Panc1 (cell line): Measurements from ENCODE around the gene IP6K1. TPM values are rescaled to one million over a fixed set of nuclear protein-coding genes. Genes with fewer than 3 reads are reported as not detected.
"Not testable (repeated sequence)": the region's sequence is repeated elsewhere in the genome, so short reads cannot be mapped to it uniquely, and the experiment has no call there.

Experiments used
- ATAC-seq: fragments of 200-7000 bp; cut with Tn5 transposase; 2 replicates; pipeline ENCODE4 v1.9.1; 2020; ENCODE audit warnings: mild to moderate bottlenecking, moderate library complexity
- BruUV-seq: library from RNA; stranded (reverse); fragments of 400-500 nt; replicated peaks from 2 replicates; lab custom pipeline; 2021; lab: Mats Ljungman, UMichigan
- CTCF ChIA-PET: fragments of 300-600 bp; sonication (Branson Sonifier 250); formaldehyde crosslinking; loops from one replicate; lab custom pipeline; 2022; ENCODE audit warnings: antibody characterized with exemption; lab: Charles Lee
- POLR2A ChIA-PET: fragments of 300-600 bp; sonication (Branson Sonifier 250); formaldehyde crosslinking; loops from one replicate; lab custom pipeline; 2022; ENCODE audit warnings: antibody characterized with exemption; lab: Charles Lee
- DNase-seq: peaks from one replicate; pipeline ENCODE4 v3.0.0-alpha.2; 2010; ENCODE audit warnings: low read depth, low spot score
- H3K27ac ChIP-seq: 2 replicates; pipeline ENCODE4 v1.5.1; 2011; ENCODE audit warnings: mild to moderate bottlenecking, low read length, inconsistent platforms
- H3K27me3 ChIP-seq: fragments of 200-500 bp; sonication (Bioruptor generic); 2 replicates; pipeline ENCODE4 v1.6.0; 2014; ENCODE audit warnings: low read length, inconsistent platforms; ENCODE audit not compliant: control insufficient read depth, insufficient read depth
- H3K36me3 ChIP-seq: fragments of 200-500 bp; sonication (Bioruptor generic); 2 replicates; pipeline ENCODE4 v1.5.1; 2014; ENCODE audit warnings: inconsistent platforms, mild to moderate bottlenecking, low read length, moderate library complexity; ENCODE audit not compliant: control insufficient read depth, insufficient read depth
- H3K4me1 ChIP-seq: 2 replicates; pipeline ENCODE4 v1.5.1; 2011; ENCODE audit warnings: inconsistent platforms, mild to moderate bottlenecking, low read length, moderate library complexity; ENCODE audit not compliant: control insufficient read depth, insufficient read depth
- H3K4me3 ChIP-seq, 2 experiments: 2 replicates each; pipeline ENCODE4 v1.5.1; 2011 to 2012; ENCODE audit warnings: low read depth in 2 of 2, low read length in 2 of 2, mild to moderate bottlenecking in 2 of 2, inconsistent platforms in 1 of 2, moderate library complexity in 1 of 2
- H3K9me3 ChIP-seq: fragments of 200-500 bp; sonication (Bioruptor generic); 2 replicates; pipeline ENCODE4 v1.5.1; 2014; ENCODE audit warnings: low read depth, mild to moderate bottlenecking, inconsistent platforms, low read length, moderate library complexity; ENCODE audit not compliant: control insufficient read depth, insufficient read depth
- POLR2AphosphoS5 ChIP-seq: IDR thresholded peaks from 2 replicates; pipeline ENCODE4 v1.6.1; 2012; ENCODE audit warnings: mild to moderate bottlenecking, low read depth, low read length, moderate library complexity
- TCF7L2 ChIP-seq: IDR thresholded peaks from 2 replicates; pipeline ENCODE4 v1.6.1; 2011; ENCODE audit warnings: mild to moderate bottlenecking, low read depth, low read length, inconsistent platforms
- in situ Hi-C: cut with HindIII; loops from 2 replicates; pipeline ENCODE4 v1.10.0; 2016; ENCODE audit warnings: low sequenced_read_pairs, low pct_unique_long_range_greater_than_20kb
- intact Hi-C: fragments of 100-400 bp; cut with micrococcal nuclease; formaldehyde crosslinking; loops from one replicate; pipeline ENCODE4 v1.10.0; 2022; ENCODE audit not compliant: unreplicated experiment
- total RNA-seq: library from RNA; stranded (reverse); gene quantifications from one replicate; pipeline ENCODE4 v1.2.1, GENCODE V29; 2021; ENCODE audit not compliant: unreplicated experiment
- TF ChIP-seq, protein P1 (sequence below): fragments of 450-650 bp; IDR thresholded peaks from 2 replicates; pipeline ENCODE4 v1.5.1; 2017; ENCODE audit warnings: mild to moderate bottlenecking
- TF ChIP-seq, protein P2 (sequence below), 2 experiments: IDR thresholded peaks; 2 replicates each; pipeline ENCODE4 v1.6.1; 2011 to 2012; ENCODE audit warnings: low read depth in 2 of 2, control low read depth in 1 of 2, low read length in 1 of 2, mild to moderate bottlenecking in 1 of 2, moderate library complexity in 1 of 2; ENCODE audit not compliant: insufficient read depth in 1 of 2

The IP6K1 gene
- total RNA-seq, 1 experiment from 2014 or later = 39.8 TPM

DNA sequence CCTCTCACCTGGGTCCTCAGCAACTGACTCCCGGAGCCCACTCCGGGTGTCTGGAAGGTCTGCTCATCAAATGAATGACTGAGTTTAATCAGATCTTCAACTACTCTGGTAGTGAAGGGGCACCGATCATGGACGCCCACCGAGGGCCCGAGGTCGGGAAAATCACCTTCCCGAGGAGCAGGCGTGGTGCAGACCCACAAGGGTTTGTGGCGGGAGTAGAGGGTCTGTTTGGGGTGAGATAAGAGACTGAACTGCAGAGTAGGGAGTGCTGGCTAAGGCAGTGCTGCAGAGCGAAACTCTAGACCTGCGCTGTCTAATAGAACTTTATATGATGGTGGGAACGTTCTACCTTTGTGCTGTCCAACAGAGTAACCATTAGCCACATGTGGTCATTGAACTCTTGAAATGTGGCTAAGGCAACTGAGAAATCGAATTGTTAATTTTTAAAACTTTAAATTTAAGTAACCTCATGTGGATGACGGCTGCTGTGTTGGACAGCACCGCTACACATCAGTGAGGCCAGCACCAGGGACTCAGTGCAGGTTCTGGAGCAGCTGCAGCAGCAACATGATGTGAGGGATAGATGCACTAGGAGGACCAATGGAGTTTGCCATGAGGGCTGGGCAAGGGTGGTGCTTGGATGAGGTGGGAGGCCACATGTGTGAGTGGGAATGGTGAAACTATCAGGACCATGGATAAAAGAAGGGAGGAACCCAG lies 96.3 kb downstream of the IP6K1 start:
- POLR2A ChIA-PET, intact Hi-C loops, CTCF ChIA-PET, in situ Hi-C loops, H3K9me3 ChIP-seq, H3K27me3 ChIP-seq, DNase-seq, H3K4me1 ChIP-seq, H3K36me3 ChIP-seq, ATAC-seq: not testable (repeated sequence)
- H3K27ac ChIP-seq = peak overlapping the region; percentile 94
- BruUV-seq = TSS peak; percentile 48
- peak overlapping the region; percentile 82 to 84 for H3K4me3 ChIP-seq

DNA sequence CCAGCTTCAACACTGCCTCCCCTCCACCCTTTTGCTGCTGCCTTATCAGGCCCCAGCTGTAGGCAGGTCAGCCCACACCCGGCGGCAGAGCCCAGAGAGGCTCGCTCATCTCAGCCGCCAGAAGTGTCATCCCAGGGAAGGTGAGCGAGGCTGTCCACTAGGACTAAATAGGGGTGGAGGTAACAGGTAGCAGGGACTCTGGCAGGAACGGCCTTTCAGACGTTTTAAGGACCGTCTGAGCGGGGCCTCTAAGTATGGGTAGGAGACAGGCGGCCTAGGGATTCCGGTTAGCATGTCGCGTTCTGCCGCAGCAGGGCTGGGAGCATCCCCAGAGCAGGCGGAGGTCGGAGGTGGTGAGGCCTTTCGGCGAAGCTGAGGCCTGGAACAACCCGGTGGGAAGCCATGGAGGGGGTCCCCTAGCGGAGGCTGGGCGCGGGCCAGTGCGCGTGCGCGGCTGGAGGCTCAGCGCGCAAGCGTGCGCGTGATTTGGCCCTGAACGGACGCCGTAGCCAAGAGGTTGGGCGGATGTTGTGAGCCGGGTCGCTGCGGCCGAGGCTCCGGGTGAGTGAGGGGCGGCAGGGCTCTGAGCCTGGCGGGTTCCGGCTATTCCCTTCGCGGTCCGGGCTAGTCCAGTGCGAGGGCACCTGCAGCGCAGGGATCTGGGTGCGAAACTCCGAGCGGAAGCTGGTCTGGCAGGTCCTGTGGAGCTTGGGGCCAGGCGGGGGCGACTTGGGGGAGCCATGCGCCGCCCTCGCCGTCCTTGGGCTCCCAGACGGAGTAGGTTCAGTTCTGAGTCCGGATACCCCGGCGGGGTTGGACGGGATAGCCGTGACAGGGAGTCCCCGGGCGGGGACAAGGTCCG lies 97.1 kb downstream of the IP6K1 start, which contains the start of the genes MST1 and RNF123:
Gene MST1 (minus strand): TSS at position 429 of the 862 bp plus-strand sequence. CDS start 783 bp downstream, outside the sequence.
Gene RNF123 (plus strand): TSS at position 512 of the 862 bp plus-strand sequence. CDS start 1,609 bp downstream, outside the sequence.
- intact Hi-C loops = no loop called here
- H3K4me3 ChIP-seq = peak within 1 kb of the TSS; percentile 82 to 84
- ChIA-PET CTCF (no interaction called here), POLR2A (no interaction called here)
- TF ChIP-seq, protein P1, sequence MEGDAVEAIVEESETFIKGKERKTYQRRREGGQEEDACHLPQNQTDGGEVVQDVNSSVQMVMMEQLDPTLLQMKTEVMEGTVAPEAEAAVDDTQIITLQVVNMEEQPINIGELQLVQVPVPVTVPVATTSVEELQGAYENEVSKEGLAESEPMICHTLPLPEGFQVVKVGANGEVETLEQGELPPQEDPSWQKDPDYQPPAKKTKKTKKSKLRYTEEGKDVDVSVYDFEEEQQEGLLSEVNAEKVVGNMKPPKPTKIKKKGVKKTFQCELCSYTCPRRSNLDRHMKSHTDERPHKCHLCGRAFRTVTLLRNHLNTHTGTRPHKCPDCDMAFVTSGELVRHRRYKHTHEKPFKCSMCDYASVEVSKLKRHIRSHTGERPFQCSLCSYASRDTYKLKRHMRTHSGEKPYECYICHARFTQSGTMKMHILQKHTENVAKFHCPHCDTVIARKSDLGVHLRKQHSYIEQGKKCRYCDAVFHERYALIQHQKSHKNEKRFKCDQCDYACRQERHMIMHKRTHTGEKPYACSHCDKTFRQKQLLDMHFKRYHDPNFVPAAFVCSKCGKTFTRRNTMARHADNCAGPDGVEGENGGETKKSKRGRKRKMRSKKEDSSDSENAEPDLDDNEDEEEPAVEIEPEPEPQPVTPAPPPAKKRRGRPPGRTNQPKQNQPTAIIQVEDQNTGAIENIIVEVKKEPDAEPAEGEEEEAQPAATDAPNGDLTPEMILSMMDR = no peak; the same call in 1 of the 2 replicates
- TF ChIP-seq, protein P2, sequence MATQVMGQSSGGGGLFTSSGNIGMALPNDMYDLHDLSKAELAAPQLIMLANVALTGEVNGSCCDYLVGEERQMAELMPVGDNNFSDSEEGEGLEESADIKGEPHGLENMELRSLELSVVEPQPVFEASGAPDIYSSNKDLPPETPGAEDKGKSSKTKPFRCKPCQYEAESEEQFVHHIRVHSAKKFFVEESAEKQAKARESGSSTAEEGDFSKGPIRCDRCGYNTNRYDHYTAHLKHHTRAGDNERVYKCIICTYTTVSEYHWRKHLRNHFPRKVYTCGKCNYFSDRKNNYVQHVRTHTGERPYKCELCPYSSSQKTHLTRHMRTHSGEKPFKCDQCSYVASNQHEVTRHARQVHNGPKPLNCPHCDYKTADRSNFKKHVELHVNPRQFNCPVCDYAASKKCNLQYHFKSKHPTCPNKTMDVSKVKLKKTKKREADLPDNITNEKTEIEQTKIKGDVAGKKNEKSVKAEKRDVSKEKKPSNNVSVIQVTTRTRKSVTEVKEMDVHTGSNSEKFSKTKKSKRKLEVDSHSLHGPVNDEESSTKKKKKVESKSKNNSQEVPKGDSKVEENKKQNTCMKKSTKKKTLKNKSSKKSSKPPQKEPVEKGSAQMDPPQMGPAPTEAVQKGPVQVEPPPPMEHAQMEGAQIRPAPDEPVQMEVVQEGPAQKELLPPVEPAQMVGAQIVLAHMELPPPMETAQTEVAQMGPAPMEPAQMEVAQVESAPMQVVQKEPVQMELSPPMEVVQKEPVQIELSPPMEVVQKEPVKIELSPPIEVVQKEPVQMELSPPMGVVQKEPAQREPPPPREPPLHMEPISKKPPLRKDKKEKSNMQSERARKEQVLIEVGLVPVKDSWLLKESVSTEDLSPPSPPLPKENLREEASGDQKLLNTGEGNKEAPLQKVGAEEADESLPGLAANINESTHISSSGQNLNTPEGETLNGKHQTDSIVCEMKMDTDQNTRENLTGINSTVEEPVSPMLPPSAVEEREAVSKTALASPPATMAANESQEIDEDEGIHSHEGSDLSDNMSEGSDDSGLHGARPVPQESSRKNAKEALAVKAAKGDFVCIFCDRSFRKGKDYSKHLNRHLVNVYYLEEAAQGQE (IDR thresholded peaks at IDR 0.05; ENCODE audit: insufficient read depth in 1 of 2, low read depth in 2 of 2, low read length in 1 of 2) = peak in 1 of 2 experiments; percentile 70; a peak in 1 of 4 replicates
- TF ChIP-seq POLR2AphosphoS5 = peak; percentile 64; the same call in 1 of the 2 replicates
- TF ChIP-seq TCF7L2 = no peak
- ATAC-seq (peak; percentile 60), DNase-seq (no peak)
- H3K27me3 ChIP-seq = no peaks in the 10 kb centered on the region
- no peaks in the 10 kb centered on the region for H3K4me1 ChIP-seq
- no peaks in the 10 kb centered on the region for H3K9me3 ChIP-seq
- H3K27ac ChIP-seq = peak within 1 kb of the TSS; percentile 94
- no peaks in the 10 kb centered on the region; the same call in 1 of the 2 replicates for H3K36me3 ChIP-seq
- in situ Hi-C loops = no loop called here
- BruUV-seq = no TSS peak

DNA sequence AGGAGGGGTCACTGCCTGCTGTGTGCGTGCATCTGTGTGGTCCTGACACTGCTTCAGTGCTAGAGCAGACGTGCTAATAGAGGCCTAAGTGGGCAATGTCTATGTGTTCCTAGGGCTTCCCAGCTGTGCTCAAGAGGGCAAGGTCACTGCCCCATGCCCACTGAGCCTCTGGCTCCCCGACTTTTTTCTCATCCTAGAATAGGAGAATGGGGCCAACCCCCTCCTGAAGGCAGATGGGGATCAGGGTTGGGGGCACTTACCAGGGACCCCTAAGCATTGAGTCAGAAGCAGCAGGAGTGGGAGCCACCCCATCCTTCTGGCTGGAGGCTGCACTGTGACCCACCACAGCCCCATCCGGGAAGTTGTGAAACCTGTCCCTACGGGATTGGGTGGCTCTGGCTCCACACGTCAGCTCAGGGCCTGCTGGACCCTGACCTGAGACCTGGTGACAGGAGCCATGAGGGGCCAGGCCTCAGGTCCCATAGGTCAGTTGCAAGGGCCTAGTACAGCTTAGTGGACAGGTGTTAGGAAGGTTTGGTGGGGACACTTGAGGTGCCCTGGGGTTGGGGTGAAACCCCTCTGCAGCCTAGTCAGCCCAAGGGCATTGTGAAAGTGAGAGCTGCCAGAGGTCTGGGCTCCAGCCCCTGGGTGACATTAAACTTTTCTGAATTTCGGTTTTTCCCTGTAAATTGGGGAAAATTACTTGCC lies 97.8 kb downstream of the IP6K1 start:
- Histone ChIP-seq H3K4me3 (peak overlapping the region; percentile 82 to 84), H3K27ac (peak overlapping the region; percentile 94)
- H3K36me3 ChIP-seq, H3K9me3 ChIP-seq, BruUV-seq, H3K27me3 ChIP-seq, DNase-seq, in situ Hi-C loops, intact Hi-C loops, CTCF ChIA-PET, ATAC-seq, H3K4me1 ChIP-seq: not testable (repeated sequence)
- POLR2A ChIA-PET = interaction anchor here (0.6 kb wide), 1 partner anchor 80 kb away, joined by 4 read pairs; no protein-coding TSS in a partner anchor

DNA sequence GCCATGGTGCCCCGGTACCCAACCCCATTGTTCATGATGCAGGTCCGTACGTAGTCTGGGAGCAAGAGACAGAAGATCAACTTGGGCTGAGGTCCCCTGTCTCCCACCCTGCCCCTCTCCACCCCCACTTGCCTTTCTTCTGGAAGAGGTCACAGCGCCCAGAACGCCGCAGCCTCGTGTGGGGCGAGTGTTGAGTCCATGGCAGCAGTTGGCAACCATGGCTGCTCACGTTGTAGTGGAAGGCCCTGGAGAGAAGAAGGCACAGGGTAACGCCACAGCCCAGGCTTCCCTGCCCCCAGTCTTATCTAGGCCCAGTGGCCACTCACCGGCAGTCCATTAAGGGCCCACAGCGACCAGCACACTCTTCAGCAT lies 98.9 kb downstream of the IP6K1 start:
- in situ Hi-C loops, H3K27me3 ChIP-seq, intact Hi-C loops, ATAC-seq, BruUV-seq, H3K36me3 ChIP-seq, DNase-seq, POLR2A ChIA-PET, H3K27ac ChIP-seq, H3K9me3 ChIP-seq, H3K4me1 ChIP-seq, H3K4me3 ChIP-seq, CTCF ChIA-PET: not testable (repeated sequence)
